Measurements from ENCODE around the gene NAA10. TPM values are rescaled to one million over a fixed set of nuclear protein-coding genes. Genes with fewer than 3 reads are reported as not detected.

The NAA10 gene
- polyA plus RNA-seq, 4 donors, result 46.8 to 83.0 (median 58.6) TPM

GRCh38 chrX:153911798-153912197 lies 23.0 kb downstream of the NAA10 start:
- no peak for DNase-seq (ENCODE audit: low read depth in 4 of 4, low spot score in 3 of 4)

DNA sequence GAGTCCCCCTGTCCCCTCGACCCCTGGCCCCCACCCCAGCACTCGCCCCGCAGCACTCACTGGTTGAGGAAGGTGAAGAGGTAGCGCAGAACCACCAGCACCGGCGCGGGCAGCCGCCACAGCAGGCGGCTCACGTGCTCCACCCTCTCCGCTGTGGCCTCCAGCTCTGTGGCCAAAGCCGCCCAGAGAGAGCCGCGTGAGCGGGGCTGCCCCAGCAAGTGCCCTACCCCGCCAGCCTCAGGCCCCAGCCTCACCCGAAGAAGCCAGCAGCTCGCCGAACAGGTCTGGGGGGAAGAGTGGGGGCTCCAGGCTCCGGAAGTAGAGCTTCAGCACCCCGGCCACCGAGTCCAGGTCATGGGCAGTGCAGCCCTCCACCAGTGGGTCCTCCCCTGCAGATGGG lies 24.4 kb downstream of the NAA10 start:
- no peak for DNase-seq (ENCODE audit: low read depth in 4 of 4, low spot score in 3 of 4)

DNA sequence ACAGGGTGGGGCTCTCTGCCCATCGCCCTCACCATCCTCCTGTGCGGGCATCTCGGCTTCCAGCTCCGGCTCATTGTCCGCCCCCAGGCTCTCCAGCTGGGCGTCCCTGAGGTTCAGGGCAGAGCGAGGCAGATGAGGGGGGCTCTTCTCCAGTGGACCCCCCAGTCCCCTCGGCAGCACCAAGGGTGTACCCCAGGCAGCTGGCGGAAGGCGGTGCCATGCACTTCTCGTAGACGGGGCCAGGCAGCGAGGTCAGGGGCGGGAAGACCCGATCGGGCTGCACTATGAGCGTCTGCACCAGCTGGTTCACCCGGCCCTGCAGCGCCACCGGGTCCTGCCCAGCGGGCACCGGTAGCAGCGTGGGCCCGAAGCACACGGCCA lies 24.9 kb downstream of the NAA10 start:
- no peak for DNase-seq (ENCODE audit: low read depth in 4 of 4, low spot score in 3 of 4)

DNA sequence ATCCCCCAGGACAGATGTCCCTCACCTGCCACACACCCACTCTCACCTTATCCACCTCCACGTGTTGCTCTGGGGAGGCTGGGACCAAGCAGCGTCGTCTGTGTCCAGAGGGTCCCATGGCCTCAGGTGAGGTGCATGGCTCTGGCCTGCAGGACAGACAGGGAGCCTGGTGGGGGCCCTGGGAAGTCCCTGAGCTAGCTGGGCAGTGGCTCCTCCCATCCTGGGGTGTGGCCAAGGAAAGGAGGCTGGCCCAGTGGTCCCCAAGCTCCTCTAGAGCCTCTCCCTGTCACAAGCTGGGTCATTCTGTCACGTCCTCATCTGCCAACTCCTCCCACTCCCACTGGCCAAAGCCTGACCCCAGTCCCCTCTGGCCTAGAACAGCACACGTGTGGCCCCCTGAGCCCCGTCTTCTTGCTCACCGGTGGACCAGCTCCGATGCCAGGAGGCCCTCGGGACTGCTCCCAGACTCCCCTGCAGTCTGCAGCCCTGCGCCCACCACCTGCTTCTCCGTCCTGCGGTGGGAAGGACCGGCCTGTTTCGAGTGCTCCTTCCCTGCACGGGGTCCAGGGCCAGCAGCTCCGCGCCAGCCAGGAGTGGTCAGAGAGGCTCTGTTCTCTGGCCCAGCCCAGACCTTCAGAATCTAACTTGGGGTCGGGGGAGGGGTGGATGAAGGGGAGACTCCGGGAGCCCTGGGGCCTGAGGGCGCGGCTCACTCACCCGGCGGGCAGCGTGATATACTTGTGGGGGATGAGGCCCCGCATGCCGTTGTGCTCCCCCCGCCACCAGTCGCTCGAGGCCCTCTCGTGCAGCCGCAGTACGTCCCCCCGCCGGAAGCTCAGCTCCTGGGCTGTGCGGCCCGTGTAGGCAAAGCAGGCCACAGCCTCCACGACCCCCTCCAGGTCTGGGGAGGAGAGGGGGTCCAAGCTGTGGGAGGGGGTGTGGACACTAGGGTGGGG lies 25.5 kb downstream of the NAA10 start:
- no peak for DNase-seq (ENCODE audit: low read depth in 4 of 4, low spot score in 3 of 4)

- DNase-seq (ENCODE audit: low read depth in 4 of 4, low spot score in 3 of 4), result no peak
These were observed 26.5 kb downstream of the NAA10 start for GRCh38 chrX:153908219-153908860.

- no peak for DNase-seq (ENCODE audit: low read depth in 4 of 4, low spot score in 3 of 4)
These were observed 27.4 kb downstream of the NAA10 start for GRCh38 chrX:153907456-153907855.

DNA sequence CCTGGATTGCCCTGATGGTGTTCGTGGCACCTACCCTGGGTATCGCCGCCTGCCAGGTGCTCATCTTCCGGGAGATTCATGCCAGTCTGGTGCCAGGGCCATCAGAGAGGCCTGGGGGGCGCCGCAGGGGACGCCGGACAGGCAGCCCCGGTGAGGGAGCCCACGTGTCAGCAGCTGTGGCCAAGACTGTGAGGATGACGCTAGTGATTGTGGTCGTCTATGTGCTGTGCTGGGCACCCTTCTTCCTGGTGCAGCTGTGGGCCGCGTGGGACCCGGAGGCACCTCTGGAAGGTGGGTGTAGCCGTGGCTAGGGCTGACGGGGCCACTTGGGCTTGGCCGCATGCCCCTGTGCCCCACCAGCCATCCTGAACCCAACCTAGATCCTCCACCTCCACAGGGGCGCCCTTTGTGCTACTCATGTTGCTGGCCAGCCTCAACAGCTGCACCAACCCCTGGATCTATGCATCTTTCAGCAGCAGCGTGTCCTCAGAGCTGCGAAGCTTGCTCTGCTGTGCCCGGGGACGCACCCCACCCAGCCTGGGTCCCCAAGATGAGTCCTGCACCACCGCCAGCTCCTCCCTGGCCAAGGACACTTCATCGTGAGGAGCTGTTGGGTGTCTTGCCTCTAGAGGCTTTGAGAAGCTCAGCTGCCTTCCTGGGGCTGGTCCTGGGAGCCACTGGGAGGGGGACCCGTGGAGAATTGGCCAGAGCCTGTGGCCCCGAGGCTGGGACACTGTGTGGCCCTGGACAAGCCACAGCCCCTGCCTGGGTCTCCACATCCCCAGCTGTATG lies 28.5 kb downstream of the NAA10 start:
- no peak for DNase-seq (ENCODE audit: low read depth in 4 of 4, low spot score in 3 of 4)

DNA sequence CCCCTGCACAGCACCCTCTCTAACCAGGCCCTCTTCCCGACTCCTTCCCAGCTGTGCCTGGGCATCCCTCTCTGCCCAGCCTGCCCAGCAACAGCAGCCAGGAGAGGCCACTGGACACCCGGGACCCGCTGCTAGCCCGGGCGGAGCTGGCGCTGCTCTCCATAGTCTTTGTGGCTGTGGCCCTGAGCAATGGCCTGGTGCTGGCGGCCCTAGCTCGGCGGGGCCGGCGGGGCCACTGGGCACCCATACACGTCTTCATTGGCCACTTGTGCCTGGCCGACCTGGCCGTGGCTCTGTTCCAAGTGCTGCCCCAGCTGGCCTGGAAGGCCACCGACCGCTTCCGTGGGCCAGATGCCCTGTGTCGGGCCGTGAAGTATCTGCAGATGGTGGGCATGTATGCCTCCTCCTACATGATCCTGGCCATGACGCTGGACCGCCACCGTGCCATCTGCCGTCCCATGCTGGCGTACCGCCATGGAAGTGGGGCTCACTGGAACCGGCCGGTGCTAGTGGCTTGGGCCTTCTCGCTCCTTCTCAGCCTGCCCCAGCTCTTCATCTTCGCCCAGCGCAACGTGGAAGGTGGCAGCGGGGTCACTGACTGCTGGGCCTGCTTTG lies 29.2 kb downstream of the NAA10 start:
- no peak for DNase-seq (ENCODE audit: low read depth in 4 of 4, low spot score in 3 of 4)

DNA sequence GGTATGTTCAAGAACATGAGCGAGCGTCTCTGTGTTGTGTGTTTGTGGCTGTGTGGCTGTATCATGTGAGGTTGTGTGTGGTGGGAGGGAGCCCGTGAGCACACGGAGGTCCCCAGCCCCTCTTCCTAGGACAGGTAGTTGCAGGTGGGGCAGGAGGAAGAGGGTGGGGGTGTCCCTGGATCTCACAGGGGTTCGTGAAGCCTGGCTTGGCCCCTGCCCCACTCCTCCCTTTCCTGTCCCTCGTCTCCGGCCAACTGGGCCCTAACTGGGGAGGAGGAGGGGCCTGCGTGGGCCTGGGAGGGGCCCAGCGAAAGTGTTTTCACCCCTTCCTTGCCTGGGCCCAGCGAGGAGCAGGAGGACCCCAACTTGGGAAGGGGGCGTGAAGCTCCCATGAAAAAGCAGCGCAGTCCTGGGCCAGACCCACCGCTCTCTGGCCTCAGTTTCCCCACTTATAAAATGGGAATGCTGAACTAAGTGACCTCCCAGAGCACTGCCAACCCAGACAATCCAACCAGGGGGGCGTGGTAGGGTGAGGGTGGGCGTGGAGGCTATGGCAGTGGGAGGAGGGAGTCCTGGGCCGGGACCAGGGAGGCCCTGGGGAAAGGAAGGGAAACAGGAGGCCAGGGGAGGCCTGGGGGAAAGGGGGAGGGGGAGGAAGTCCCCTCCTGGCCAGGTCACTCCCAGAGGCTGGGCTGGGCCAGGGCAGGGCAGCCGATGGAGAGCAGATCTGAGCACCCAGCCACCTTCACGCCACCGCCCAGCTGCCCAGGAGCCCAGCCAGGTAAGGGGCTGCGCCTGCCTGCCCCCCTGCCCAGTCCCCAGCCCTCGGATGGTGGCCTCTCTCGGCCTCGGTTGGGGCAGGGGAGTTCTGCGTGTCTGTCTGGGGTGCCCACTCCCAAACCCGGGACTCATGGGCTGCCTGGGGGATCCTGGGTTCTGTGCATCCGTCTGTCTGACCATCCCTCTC lies 30.6 kb downstream of the NAA10 start, which contains the start of gene AVPR2:
Gene AVPR2, plus strand, starts transcription at position 683 of the 967 bp plus-strand sequence. CDS start 473 bp downstream, outside the sequence.
- DNase-seq (ENCODE audit: low read depth in 4 of 4, low spot score in 3 of 4), result no peak

GRCh38 chrX:153903238-153903980 lies 31.4 kb downstream of the NAA10 start:
- no peak for DNase-seq (ENCODE audit: low read depth in 4 of 4, low spot score in 3 of 4)

DNA sequence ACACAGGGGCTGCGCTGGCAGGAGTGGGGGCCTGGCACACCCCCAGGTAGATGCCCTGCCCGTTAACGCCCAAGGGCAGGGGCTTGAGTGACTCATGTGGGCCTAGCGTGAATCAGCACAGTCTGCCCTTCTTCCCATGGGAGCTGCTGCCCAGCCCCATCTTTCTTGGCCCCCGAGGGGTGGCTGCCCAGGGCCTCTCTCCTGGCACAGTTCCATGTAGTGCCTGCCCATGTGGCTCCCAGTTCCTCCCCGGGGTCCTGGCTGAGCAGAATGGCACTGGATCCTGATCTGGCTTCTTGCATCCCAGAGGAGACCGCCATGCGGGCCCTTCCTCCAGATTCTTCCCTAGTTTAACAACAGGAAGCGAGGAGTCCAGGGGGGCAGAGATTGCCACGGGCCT lies 32.5 kb downstream of the NAA10 start:
- DNase-seq (ENCODE audit: low read depth in 4 of 4, low spot score in 3 of 4), result no peak

DNA sequence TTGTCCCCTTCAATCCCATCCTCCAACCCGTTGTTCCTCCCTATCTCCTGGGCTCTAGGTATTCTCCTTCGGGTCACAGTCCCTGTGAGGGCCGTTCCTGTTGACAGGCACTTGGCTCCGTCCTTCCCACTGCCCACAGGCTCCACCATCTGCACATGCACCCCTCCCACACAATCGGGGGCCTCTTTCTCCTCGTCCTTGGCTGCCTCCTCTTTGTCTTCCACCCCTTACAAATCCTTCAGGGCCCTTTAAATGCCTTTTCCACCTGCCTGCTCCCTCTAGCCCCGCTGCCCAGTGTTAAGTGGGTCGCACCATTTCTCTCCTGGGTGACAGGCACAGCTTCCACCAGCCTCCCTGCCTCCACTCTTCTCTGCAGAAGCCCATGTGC lies 33.1 kb downstream of the NAA10 start:
- no peak for DNase-seq (ENCODE audit: low read depth in 4 of 4, low spot score in 3 of 4)

- no peak for DNase-seq (ENCODE audit: low read depth in 4 of 4, low spot score in 3 of 4)
These were observed 33.7 kb downstream of the NAA10 start for GRCh38 chrX:153900831-153901752.

DNA sequence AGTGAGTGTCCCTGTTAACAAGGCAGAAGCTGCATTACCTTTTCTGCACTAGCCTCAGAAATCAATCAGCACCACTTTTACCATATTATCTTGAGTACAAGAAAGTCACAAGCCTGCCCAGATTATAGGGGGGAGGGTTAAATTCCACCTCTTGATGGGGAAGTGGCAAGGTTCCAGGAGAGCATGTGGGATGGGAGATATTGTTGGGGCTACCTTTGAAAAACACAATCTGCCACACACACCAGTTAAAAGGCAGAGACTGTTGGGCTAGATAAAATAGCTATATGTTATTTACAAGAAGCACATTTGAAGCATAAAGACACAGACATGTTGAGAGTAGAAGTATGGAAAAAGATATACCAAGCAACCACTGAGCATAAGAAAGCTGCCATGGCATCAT lies 36.9 kb downstream of the NAA10 start:
- DNase-seq (ENCODE audit: low read depth in 4 of 4, low spot score in 3 of 4), result no peak

- no peak for DNase-seq (ENCODE audit: low read depth in 4 of 4, low spot score in 3 of 4)
These were observed 45.7 kb downstream of the NAA10 start for GRCh38 chrX:153889123-153889522.

DNA sequence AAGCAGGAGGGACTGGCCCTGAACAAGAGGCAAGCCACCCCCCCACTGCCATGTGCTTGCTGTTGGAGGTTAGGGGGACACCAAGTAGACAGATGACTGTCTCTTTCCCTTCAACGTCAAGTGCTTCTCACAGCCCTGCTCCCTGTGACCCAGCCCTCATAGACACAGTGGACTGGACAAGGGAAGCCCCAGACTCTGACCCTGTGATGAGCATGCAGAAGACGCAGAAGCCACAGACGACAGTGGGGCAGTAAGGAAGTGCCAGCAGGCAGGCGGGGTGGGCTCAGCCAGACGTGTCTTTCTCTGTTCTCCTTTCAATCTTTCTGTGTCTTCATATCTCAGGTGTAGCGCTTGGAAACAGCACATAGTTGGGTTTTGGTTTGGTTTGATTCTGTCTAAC lies 46.5 kb downstream of the NAA10 start:
- DNase-seq (ENCODE audit: low read depth in 4 of 4, low spot score in 3 of 4), result no peak

- no peak for DNase-seq (ENCODE audit: low read depth in 4 of 4, low spot score in 3 of 4)
These were observed 47.5 kb downstream of the NAA10 start for GRCh38 chrX:153887385-153887784.

DNA sequence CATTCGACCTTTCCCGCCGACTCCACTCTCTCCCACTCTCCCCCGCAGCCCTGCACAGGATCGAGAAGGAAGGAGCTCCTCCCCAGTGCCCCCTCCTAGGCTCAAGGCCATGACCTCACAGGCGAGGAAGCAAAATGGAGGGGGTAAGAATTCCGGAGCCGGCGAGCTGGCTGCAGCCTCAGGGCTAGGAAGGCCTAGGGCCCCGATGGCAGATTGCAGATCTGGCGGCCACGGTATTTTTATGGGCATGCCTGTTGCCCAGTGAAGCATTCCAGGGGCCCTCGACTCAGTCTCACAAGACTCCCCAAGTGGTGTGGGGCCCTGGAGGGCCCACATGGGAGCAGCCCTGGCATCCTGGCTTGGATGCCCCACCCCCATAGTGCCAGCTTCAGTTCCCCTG lies 47.9 kb downstream of the NAA10 start:
- DNase-seq (ENCODE audit: low read depth in 4 of 4, low spot score in 3 of 4), result no peak
